Endothelial cell of umbilical vein (primary cell): Measurements from ENCODE around the gene HAX1.

ENCODE experiments used
- CTCF ChIP-seq, 2 donors: IDR thresholded peaks; 1 replicate in 1 of 2; 2 replicates in 1 of 2; pipeline ENCODE4 v1.5.1; 2011; ENCODE audit warnings: low read length in 2 of 2, mild to moderate bottlenecking in 2 of 2, moderate library complexity in 2 of 2, control low read depth in 1 of 2, inconsistent platforms in 1 of 2, low read depth in 1 of 2; ENCODE audit not compliant: insufficient read depth in 1 of 2; ENCODE audit errors: extremely low read depth in 1 of 2
- EZH2 ChIP-seq: IDR thresholded peaks from 2 replicates; pipeline ENCODE4 v1.6.1; 2012; ENCODE audit warnings: borderline replicate concordance, low read depth, mild to moderate bottlenecking, moderate library complexity, low read length, inconsistent platforms; ENCODE audit not compliant: severe bottlenecking
- JUN ChIP-seq: IDR thresholded peaks from 2 replicates; pipeline ENCODE4 v1.6.1; 2011; ENCODE audit warnings: borderline replicate concordance, low read depth; ENCODE audit not compliant: insufficient read length, insufficient read depth
- MAX ChIP-seq: IDR thresholded peaks from 2 replicates; pipeline ENCODE4 v1.6.1; 2011; ENCODE audit not compliant: insufficient read depth, insufficient read length
- MYC ChIP-seq: IDR thresholded peaks from one replicate; pipeline ENCODE4 v1.6.1; 2011; ENCODE audit warnings: mild to moderate bottlenecking, low read depth, low read length
- POLR2A ChIP-seq: IDR thresholded peaks from 2 replicates; pipeline ENCODE4 v1.6.1; 2012; ENCODE audit warnings: low read depth, mild to moderate bottlenecking, control low read depth, low read length
- POLR2AphosphoS5 ChIP-seq: IDR thresholded peaks from 2 replicates; pipeline ENCODE4 v1.6.1; 2012; ENCODE audit warnings: low read depth, mild to moderate bottlenecking, control low read depth, low read length, moderate library complexity; ENCODE audit not compliant: insufficient read depth

- TF ChIP-seq JUN: no peak
- no peak for TF ChIP-seq CTCF (IDR thresholded peaks at IDR 0.05; ENCODE audit: extremely low read depth in 1 of 2, insufficient read depth in 1 of 2, low read depth in 1 of 2, low read length in 2 of 2)
- no peak for TF ChIP-seq POLR2A
- TF ChIP-seq MYC: no peak
- no peak for TF ChIP-seq POLR2AphosphoS5
- TF ChIP-seq EZH2: no peak
- TF ChIP-seq MAX: no peak
Measured at GRCh38 chr1:154318386-154318785, 46.0 kb downstream of the HAX1 start.
